Measurements from ENCODE around the gene TMEM63B. TPM values are rescaled to one million over a fixed set of nuclear protein-coding genes. Genes with fewer than 3 reads are reported as not detected.

Gene TMEM63B
- total RNA-seq, 2 donors from 2014 or later, result 7.6 to 11.9 TPM

GRCh38 chr6:44169154-44169553, 41.8 kb downstream of the TMEM63B start:
- Histone ChIP-seq H3K27me3 (no peaks in the 10 kb centered on the region), H3K4me1 (peaks cover 4% of the 10 kb centered on the region), H3K4me3 (no peak overlapping the region), H3K36me3 (replicated peaks in 1 of 2; ENCODE audit: insufficient read depth in 1 of 2, low read depth in 2 of 2) (no peaks in the 10 kb centered on the region), H3K27ac (no peak overlapping the region), H3K9me3 (no peaks in the 10 kb centered on the region)
- intact Hi-C loops (cut with DNase I), result no loop called here
- 41 to 61% methylated on average over 9 of the region's 9 CpGs for WGBS, 2 donors
- no peak for TF ChIP-seq CTCF (IDR thresholded peaks at IDR 0.05)
- TF ChIP-seq POLR2A (IDR thresholded peaks at IDR 0.05), result no peak
- DNase-seq, result no peak
- ATAC-seq, result no peak

GRCh38 chr6:44169886-44170570, 42.7 kb downstream of the TMEM63B start:
- intact Hi-C loops (cut with DNase I), result loop anchor here (5.0 to 10.0 kb wide), 2 partner anchors 62 to 175 kb away; partner anchors contain the start of gene SPATS1
- ATAC-seq (no peak), DNase-seq (no peak)
- no peak for TF ChIP-seq POLR2A (IDR thresholded peaks at IDR 0.05)
- TF ChIP-seq CTCF (IDR thresholded peaks at IDR 0.05), result no peak
- H3K27ac ChIP-seq, result no peak overlapping the region
- H3K27me3 ChIP-seq, result no peaks in the 10 kb centered on the region
- no peak overlapping the region for H3K4me3 ChIP-seq
- no peaks in the 10 kb centered on the region for H3K9me3 ChIP-seq
- H3K36me3 ChIP-seq (replicated peaks in 1 of 2; ENCODE audit: insufficient read depth in 1 of 2, low read depth in 2 of 2), result no peaks in the 10 kb centered on the region
- peaks cover 4% of the 10 kb centered on the region for H3K4me1 ChIP-seq
- WGBS, 2 donors, result 63 to 69% methylated on average over 10 of the region's 10 CpGs

- TF ChIP-seq CTCF (IDR thresholded peaks at IDR 0.05) (no peak), POLR2A (IDR thresholded peaks at IDR 0.05) (no peak)
- 65 to 75% methylated on average over 9 to 12 of the region's 12 CpGs for WGBS, 2 donors
Observed at GRCh38 chr6:44171899-44172546, 44.7 kb downstream of the TMEM63B start.

GRCh38 chr6:44172731-44173500, 45.6 kb downstream of the TMEM63B start:
- ATAC-seq, result peak; percentile 94
- intact Hi-C loops (cut with DNase I), result loop anchor here (5.0 to 10.0 kb wide), 2 partner anchors 59 to 172 kb away; partner anchors contain the start of gene SPATS1
- Histone ChIP-seq H3K4me3 (no peak overlapping the region), H3K4me1 (peaks cover 4% of the 10 kb centered on the region), H3K27ac (no peak overlapping the region), H3K36me3 (replicated peaks in 1 of 2; ENCODE audit: insufficient read depth in 1 of 2, low read depth in 2 of 2) (no peaks in the 10 kb centered on the region), H3K9me3 (no peaks in the 10 kb centered on the region), H3K27me3 (no peaks in the 10 kb centered on the region)
- peak; percentile 86 to 90 (median 88) for DNase-seq
- TF ChIP-seq POLR2A (IDR thresholded peaks at IDR 0.05) (no peak), CTCF (IDR thresholded peaks at IDR 0.05) (peak; percentile 58 to 95 (median 90))
- WGBS, 2 donors, result 15 to 24% methylated on average over 12 to 15 of the region's 15 CpGs

More at GRCh38 chr6:44171899-44172546, 44.7 kb downstream of the TMEM63B start:
- intact Hi-C loops (cut with DNase I), result loop anchor here (5.0 to 10.0 kb wide), 2 partner anchors 60 to 173 kb away; partner anchors contain the start of gene SPATS1
- no peak for ATAC-seq
- no peak for DNase-seq
- H3K27me3 ChIP-seq, result no peaks in the 10 kb centered on the region
- peaks cover 4% of the 10 kb centered on the region for H3K4me1 ChIP-seq
- no peaks in the 10 kb centered on the region for H3K9me3 ChIP-seq
- no peak overlapping the region for H3K4me3 ChIP-seq
- no peak overlapping the region for H3K27ac ChIP-seq
- H3K36me3 ChIP-seq (replicated peaks in 1 of 2; ENCODE audit: insufficient read depth in 1 of 2, low read depth in 2 of 2), result no peaks in the 10 kb centered on the region
